Measurements from ENCODE around the gene PHIP.

Gene PHIP

GRCh38 chr6:79066828-79067227 lies 11.2 kb downstream of the PHIP start:
- DNase-seq, result no peak

GRCh38 chr6:79066330-79066729 lies 11.7 kb downstream of the PHIP start:
- no peak for DNase-seq

GRCh38 chr6:79065232-79065631 lies 12.8 kb downstream of the PHIP start:
- DNase-seq, result no peak

- no peak for DNase-seq
Measured at GRCh38 chr6:79064635-79065034, 13.4 kb downstream of the PHIP start.

GRCh38 chr6:79062708-79063107 lies 15.3 kb downstream of the PHIP start:
- DNase-seq, result no peak

- no peak for DNase-seq
Measured at GRCh38 chr6:79057746-79058145, 20.3 kb downstream of the PHIP start.

- no peak for DNase-seq
Measured at GRCh38 chr6:79056226-79056625, 21.8 kb downstream of the PHIP start.

GRCh38 chr6:79048611-79049010 lies 29.4 kb downstream of the PHIP start:
- DNase-seq, result peak; percentile 3

- no peak for DNase-seq
Measured at GRCh38 chr6:79047072-79047471, 31.0 kb downstream of the PHIP start.

- no peak for DNase-seq
Measured at GRCh38 chr6:79045966-79046365, 32.1 kb downstream of the PHIP start.

- no peak for DNase-seq
Measured at GRCh38 chr6:79042799-79043126, 35.3 kb downstream of the PHIP start.

GRCh38 chr6:79042088-79042798 lies 35.8 kb downstream of the PHIP start:
- DNase-seq, result no peak

GRCh38 chr6:79040083-79040482 lies 38.0 kb downstream of the PHIP start:
- no peak for DNase-seq

GRCh38 chr6:79038061-79038460 lies 40.0 kb downstream of the PHIP start:
- no peak for DNase-seq

GRCh38 chr6:79034865-79035264 lies 43.2 kb downstream of the PHIP start:
- no peak for DNase-seq

- no peak for DNase-seq
Measured at GRCh38 chr6:79033279-79033678, 44.8 kb downstream of the PHIP start.

GRCh38 chr6:79031821-79032590 lies 46.0 kb downstream of the PHIP start:
- DNase-seq, result no peak

- DNase-seq, result no peak
Measured at GRCh38 chr6:79030511-79030910, 47.5 kb downstream of the PHIP start.

- no peak for DNase-seq
Measured at GRCh38 chr6:79030023-79030422, 48.0 kb downstream of the PHIP start.

- DNase-seq, result no peak
Measured at GRCh38 chr6:79028641-79029314, 49.3 kb downstream of the PHIP start.

- DNase-seq, result no peak
Measured at GRCh38 chr6:79011940-79012339, 66.1 kb downstream of the PHIP start.

GRCh38 chr6:79010422-79010821 lies 67.6 kb downstream of the PHIP start:
- DNase-seq, result no peak

GRCh38 chr6:79009819-79010218 lies 68.2 kb downstream of the PHIP start:
- DNase-seq, result no peak

- no peak for DNase-seq
Measured at GRCh38 chr6:79005497-79005896, 72.6 kb downstream of the PHIP start.
